Effector memory CD8-positive, alpha-beta T cell (primary cell): Measurements from ENCODE around the gene WDCP.

Source experiments
- ATAC-seq: fragments of 150-1000 bp; cut with Tn5 transposase; replicated peaks from 2 replicates; pipeline ENCODE4 v1.10.0; 2021; ENCODE audit warnings: mild to moderate bottlenecking, moderate library complexity
- DNase-seq, 3 experiments: peaks; one replicate each; pipeline ENCODE4 v3.0.0; 2021
- H3K27ac Mint-ChIP-seq, 2 donors: one replicate each; pipeline ENCODE4 v1.8.0; 2022; ENCODE audit warnings: mild to moderate bottlenecking in 2 of 2, mixed read lengths in 2 of 2, moderate library complexity in 2 of 2
- H3K27me3 Mint-ChIP-seq, 2 donors: one replicate each; pipeline ENCODE4 v1.8.0; 2022; ENCODE audit warnings: mixed read lengths in 2 of 2
- H3K36me3 Mint-ChIP-seq: one replicate; pipeline ENCODE4 v1.8.0; 2022; ENCODE audit warnings: mild to moderate bottlenecking, moderate library complexity, mixed read lengths; ENCODE audit not compliant: insufficient read depth
- H3K4me1 Mint-ChIP-seq, 2 donors: one replicate each; pipeline ENCODE4 v1.8.0; 2022; ENCODE audit warnings: low read depth in 2 of 2, mixed read lengths in 2 of 2
- H3K4me3 Mint-ChIP-seq, 2 donors: one replicate each; pipeline ENCODE4 v1.8.0; 2022; ENCODE audit warnings: mild to moderate bottlenecking in 2 of 2, mixed read lengths in 2 of 2, moderate library complexity in 2 of 2
- H3K9me3 Mint-ChIP-seq, 2 donors: one replicate each; pipeline ENCODE4 v1.8.0; 2022; ENCODE audit warnings: mixed read lengths in 2 of 2

WDCP gene

DNA sequence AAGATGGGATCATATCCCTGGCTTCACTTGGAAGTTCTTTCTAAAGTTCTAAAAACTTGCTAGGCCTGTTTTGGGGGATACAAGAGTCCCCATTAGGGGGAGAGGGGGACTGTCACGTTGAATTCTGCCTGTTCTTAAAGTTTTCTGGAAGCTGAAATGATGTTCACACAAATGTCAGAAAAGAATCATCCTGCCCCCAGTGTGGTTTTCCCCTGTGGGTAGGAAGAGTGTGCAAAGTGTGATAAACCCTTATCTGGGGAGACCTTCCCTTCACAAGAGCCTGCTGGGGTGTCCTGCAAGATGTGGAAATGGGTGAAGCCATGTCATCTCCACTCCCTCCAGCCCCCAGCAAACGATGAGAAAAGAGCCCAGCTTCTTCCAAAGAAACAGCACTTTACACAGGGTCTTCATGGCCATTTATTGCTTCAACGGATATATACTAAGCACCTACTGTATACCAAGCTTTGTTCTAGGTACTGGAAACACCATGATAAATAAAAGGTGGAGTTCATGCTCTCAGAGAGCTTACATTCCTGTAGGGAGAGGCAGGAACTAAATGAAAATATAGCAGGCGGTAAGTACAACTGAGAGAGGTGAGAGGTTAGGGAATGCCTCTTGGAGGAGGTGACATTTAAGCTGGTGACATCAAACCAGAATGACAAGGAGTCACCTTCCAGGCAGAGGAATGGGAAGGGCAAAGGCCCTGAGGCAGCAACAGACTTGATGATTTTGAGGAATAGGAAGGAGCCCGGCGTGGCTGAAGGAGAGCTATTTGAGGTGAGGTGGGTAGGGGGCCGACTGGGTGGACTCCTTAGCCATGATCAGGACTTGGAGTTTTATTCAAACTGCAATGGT lies 35.7 kb downstream of the WDCP start:
- Mint-ChIP-seq H3K4me3 (no peak overlapping the region), H3K27ac (no peak overlapping the region), H3K9me3 (no peaks in the 10 kb centered on the region), H3K27me3 (peaks cover 31 to 45% of the 10 kb centered on the region in 2 donors), H3K4me1 (peaks cover 5 to 7% of the 10 kb centered on the region in 2 donors), H3K36me3 (no peaks in the 10 kb centered on the region)
- DNase-seq (no peak), ATAC-seq (peak; percentile 42)

GRCh38 chr2:24010477-24011249 lies 36.5 kb downstream of the WDCP start:
- Mint-ChIP-seq H3K4me1 (peaks cover 5 to 7% of the 10 kb centered on the region in 2 donors), H3K36me3 (no peaks in the 10 kb centered on the region), H3K27ac (no peak overlapping the region), H3K27me3 (peaks cover 31 to 45% of the 10 kb centered on the region in 2 donors), H3K4me3 (no peak overlapping the region), H3K9me3 (no peaks in the 10 kb centered on the region)
- no peak for DNase-seq
- ATAC-seq, result no peak

- ATAC-seq (peak; percentile 35), DNase-seq (no peak)
- H3K4me1 Mint-ChIP-seq, result peaks cover 5 to 7% of the 10 kb centered on the region in 2 donors
- peaks cover 31 to 45% of the 10 kb centered on the region in 2 donors for H3K27me3 Mint-ChIP-seq
- H3K36me3 Mint-ChIP-seq, result no peaks in the 10 kb centered on the region
- peak within 1 kb of the TSS in 1 of 2 donors; percentile 8 for H3K4me3 Mint-ChIP-seq
- H3K27ac Mint-ChIP-seq, result no peak within 1 kb of the TSS
- no peaks in the 10 kb centered on the region for H3K9me3 Mint-ChIP-seq
These were observed 37.3 kb downstream of the WDCP start, which contains the start of gene MFSD2B for GRCh38 chr2:24009680-24010476. MFSD2B (plus strand) TSS chr2:24010085; CDS start chr2:24010097, 12 bp downstream.

DNA sequence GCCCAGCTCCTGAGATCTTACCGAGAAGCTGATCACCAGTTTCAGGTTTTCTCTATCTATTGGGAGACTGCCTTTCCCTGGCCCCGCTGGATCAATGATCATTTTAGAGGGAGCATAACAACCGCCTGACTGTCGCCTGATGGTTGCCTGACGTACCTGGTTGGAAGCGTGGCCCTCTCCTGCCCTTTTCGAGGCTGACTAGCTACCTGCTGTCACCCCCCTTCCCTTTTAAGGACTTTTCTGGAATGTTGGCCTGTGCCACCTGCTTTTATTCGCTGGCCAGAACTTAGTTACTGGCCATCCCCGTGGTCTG lies 37.9 kb downstream of the WDCP start:
- H3K36me3 Mint-ChIP-seq, result no peaks in the 10 kb centered on the region
- ATAC-seq, result no peak
- no peaks in the 10 kb centered on the region for H3K9me3 Mint-ChIP-seq
- peaks cover 5 to 7% of the 10 kb centered on the region in 2 donors for H3K4me1 Mint-ChIP-seq
- DNase-seq, result no peak
- peaks cover 27 to 39% of the 10 kb centered on the region in 2 donors for H3K27me3 Mint-ChIP-seq
- peak overlapping the region in 1 of 2 donors; percentile 8 for H3K4me3 Mint-ChIP-seq
- no peak overlapping the region for H3K27ac Mint-ChIP-seq

- Mint-ChIP-seq H3K27me3 (peaks cover 27 to 36% of the 10 kb centered on the region in 2 donors), H3K36me3 (no peaks in the 10 kb centered on the region), H3K4me1 (peaks cover 5 to 7% of the 10 kb centered on the region in 2 donors), H3K9me3 (no peaks in the 10 kb centered on the region), H3K27ac (no peak overlapping the region), H3K4me3 (peak overlapping the region in 1 of 2 donors; percentile 8)
- DNase-seq (no peak), ATAC-seq (no peak)
These were observed 38.4 kb downstream of the WDCP start for GRCh38 chr2:24008672-24009366.

DNA sequence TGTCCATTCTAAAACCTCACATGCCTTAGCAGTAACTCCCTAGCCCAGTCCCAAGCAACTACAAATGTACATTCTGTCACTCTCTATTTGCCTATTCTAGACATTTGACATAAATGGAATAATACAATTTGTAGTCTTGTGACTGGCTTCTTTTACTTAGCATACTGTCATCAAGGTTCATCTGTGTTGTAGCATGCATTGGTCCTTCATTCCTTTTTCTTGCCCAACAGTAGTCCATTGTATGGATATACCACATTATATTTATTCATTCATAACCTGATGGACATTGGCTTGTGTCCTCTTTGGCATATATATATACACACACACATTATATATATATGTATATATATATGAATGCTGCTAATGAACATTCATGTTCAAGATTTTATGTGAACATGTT lies 39.5 kb downstream of the WDCP start:
- Mint-ChIP-seq H3K36me3 (no peaks in the 10 kb centered on the region), H3K27me3 (peaks cover 17 to 36% of the 10 kb centered on the region in 2 donors), H3K4me1 (peaks cover 5 to 7% of the 10 kb centered on the region in 2 donors), H3K4me3 (no peak overlapping the region), H3K9me3 (no peaks in the 10 kb centered on the region), H3K27ac (no peak overlapping the region)
- ATAC-seq (no peak), DNase-seq (no peak)

DNA sequence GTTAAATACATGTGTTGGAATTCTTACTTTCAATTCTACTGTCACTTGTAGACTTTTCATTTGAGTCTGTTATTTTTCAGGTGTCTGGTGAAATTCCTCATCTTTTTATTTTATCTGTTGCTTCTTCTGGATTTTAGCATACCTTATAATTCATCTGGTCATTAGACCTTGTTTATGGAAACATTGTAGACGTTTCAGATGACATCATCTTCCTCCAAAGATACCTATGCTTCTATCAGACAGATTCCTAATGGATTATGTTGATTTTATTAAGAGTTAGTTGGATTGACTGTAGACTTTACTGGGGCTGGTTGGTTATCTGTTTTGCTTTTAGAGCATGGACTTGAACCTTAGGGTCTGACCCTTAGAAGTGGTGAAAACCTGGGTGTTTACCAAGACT lies 52.6 kb downstream of the WDCP start:
- ATAC-seq (no peak), DNase-seq (no peak)
- peaks cover 8% of the 10 kb centered on the region for H3K36me3 Mint-ChIP-seq
- H3K4me1 Mint-ChIP-seq, result no peaks in the 10 kb centered on the region
- H3K4me3 Mint-ChIP-seq, result no peak overlapping the region
- H3K9me3 Mint-ChIP-seq, result no peaks in the 10 kb centered on the region
- no peaks in the 10 kb centered on the region for H3K27me3 Mint-ChIP-seq
- H3K27ac Mint-ChIP-seq, result peak overlapping the region in 1 of 2 donors; percentile 12

- DNase-seq, result no peak
- H3K27ac Mint-ChIP-seq, result peak overlapping the region in 1 of 2 donors; percentile 12
- H3K4me3 Mint-ChIP-seq, result no peak overlapping the region
- H3K9me3 Mint-ChIP-seq, result no peaks in the 10 kb centered on the region
- no peaks in the 10 kb centered on the region for H3K27me3 Mint-ChIP-seq
- peaks cover 8% of the 10 kb centered on the region for H3K36me3 Mint-ChIP-seq
- no peaks in the 10 kb centered on the region for H3K4me1 Mint-ChIP-seq
- no peak for ATAC-seq
These were observed 53.4 kb downstream of the WDCP start for GRCh38 chr2:23993736-23994269.

DNA sequence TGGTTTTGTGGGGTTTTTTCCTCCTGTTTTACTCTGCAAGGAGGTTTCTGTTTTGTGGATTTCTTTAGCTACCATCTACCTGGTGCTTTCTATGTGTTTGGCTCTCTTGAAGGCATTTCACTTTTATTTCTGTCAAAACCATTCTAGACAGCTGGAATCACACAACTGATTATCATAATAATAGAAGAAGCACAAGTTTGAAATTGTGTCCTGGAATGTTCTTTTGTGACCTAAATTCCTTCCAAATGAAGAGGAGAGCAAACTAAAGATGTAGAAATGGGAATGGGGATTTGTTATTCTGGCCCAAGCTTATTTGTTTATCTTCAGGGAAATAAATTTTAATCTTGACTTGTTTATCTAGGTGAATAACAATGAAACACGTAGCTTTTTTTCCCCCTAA lies 54.3 kb downstream of the WDCP start:
- no peaks in the 10 kb centered on the region for H3K9me3 Mint-ChIP-seq
- H3K27ac Mint-ChIP-seq, result no peak overlapping the region
- no peak for ATAC-seq
- H3K27me3 Mint-ChIP-seq, result no peaks in the 10 kb centered on the region
- DNase-seq, result no peak
- no peak overlapping the region for H3K4me3 Mint-ChIP-seq
- H3K4me1 Mint-ChIP-seq, result peaks cover 0 to 2% of the 10 kb centered on the region in 2 donors
- peaks cover 8% of the 10 kb centered on the region for H3K36me3 Mint-ChIP-seq

DNA sequence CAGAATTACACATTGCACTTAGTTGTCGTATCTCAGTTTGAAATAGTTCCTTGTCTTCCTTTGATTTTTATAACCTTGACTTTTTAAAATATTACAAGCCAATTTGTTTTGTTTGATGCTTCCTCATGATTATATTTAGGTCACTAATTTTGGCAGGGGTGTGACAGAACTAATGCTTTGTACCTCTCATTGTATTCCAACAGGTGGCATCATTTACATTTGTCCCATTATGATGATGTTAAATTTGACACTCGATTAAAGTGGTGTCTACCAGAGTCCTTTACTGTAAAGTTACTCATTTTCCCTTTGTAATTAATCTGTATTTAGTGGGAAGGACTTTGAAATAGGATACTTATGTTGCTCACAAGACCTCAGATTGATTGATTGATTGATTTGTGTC lies 58.8 kb downstream of the WDCP start:
- peaks cover 0 to 2% of the 10 kb centered on the region in 2 donors for H3K4me1 Mint-ChIP-seq
- peaks cover 8% of the 10 kb centered on the region for H3K36me3 Mint-ChIP-seq

More for the DNA sequence above, 58.8 kb downstream of the WDCP start:
- no peak overlapping the region for H3K4me3 Mint-ChIP-seq
- no peaks in the 10 kb centered on the region for H3K9me3 Mint-ChIP-seq
- ATAC-seq (peak; percentile 50), DNase-seq (no peak)
- H3K27ac Mint-ChIP-seq, result peak overlapping the region in 1 of 2 donors; percentile 38
- H3K27me3 Mint-ChIP-seq, result no peaks in the 10 kb centered on the region
